PFSK-1 (cell line): Measurements from ENCODE around the gene TCP1.

Experiments used
- POLR2AphosphoS5 ChIP-seq: IDR thresholded peaks from 2 replicates; pipeline ENCODE4 v1.6.1; 2012; ENCODE audit warnings: low read depth, mild to moderate bottlenecking, control low read depth, low read length, moderate library complexity
- SIN3A ChIP-seq: IDR thresholded peaks from 2 replicates; pipeline ENCODE4 v1.6.1; 2012; ENCODE audit warnings: mild to moderate bottlenecking, low read length, moderate library complexity, borderline replicate concordance; ENCODE audit not compliant: insufficient read depth
- TF ChIP-seq, protein P1 (sequence below), 2 experiments: IDR thresholded peaks; 2 replicates each; pipeline versions ENCODE4 v1.6.1 to v1.8.0; 2011 to 2012; ENCODE audit warnings: low read depth in 2 of 2, low read length in 2 of 2, control low read depth in 1 of 2, inconsistent platforms in 1 of 2, mild to moderate bottlenecking in 1 of 2, moderate library complexity in 1 of 2; ENCODE audit not compliant: insufficient read depth in 1 of 2

DNA sequence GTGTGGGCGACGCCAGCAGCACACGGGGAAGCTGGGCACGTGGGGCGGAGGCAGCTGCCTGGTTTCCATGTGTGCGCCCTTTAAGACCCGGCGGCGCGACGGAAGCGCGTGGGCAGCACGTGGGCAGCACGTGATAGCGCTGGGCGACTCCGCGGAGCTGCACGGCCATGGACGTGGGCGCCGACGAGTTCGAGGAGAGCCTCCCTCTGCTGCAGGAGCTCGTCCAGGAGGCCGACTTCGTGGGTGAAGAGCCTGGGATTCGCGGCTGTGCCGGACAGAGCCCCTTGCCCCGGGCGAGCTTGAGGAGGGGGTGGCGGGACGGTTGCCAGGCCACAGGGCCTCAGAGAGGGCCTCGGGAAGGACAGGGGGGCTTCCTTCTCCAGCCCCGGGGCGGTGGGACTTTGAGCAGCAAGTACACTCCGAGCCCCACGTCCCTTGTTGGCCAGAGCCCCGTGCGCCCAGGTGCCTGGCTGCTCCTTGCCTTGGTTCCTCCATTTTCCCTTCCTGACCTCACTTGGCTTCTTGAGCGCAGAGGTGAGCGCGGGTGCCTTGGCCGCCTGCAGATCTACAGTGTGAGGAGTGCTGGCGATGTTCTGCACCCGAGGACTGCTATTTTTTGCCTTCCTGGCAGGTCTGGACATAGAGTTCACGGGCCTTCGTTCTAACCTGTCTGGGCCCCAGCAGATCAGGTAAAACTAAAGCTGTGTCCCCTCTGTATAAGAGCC lies 10.9 kb upstream of the TCP1 start, which contains the start of gene PNLDC1:
- no peak for TF ChIP-seq POLR2AphosphoS5
- TF ChIP-seq, protein P1, sequence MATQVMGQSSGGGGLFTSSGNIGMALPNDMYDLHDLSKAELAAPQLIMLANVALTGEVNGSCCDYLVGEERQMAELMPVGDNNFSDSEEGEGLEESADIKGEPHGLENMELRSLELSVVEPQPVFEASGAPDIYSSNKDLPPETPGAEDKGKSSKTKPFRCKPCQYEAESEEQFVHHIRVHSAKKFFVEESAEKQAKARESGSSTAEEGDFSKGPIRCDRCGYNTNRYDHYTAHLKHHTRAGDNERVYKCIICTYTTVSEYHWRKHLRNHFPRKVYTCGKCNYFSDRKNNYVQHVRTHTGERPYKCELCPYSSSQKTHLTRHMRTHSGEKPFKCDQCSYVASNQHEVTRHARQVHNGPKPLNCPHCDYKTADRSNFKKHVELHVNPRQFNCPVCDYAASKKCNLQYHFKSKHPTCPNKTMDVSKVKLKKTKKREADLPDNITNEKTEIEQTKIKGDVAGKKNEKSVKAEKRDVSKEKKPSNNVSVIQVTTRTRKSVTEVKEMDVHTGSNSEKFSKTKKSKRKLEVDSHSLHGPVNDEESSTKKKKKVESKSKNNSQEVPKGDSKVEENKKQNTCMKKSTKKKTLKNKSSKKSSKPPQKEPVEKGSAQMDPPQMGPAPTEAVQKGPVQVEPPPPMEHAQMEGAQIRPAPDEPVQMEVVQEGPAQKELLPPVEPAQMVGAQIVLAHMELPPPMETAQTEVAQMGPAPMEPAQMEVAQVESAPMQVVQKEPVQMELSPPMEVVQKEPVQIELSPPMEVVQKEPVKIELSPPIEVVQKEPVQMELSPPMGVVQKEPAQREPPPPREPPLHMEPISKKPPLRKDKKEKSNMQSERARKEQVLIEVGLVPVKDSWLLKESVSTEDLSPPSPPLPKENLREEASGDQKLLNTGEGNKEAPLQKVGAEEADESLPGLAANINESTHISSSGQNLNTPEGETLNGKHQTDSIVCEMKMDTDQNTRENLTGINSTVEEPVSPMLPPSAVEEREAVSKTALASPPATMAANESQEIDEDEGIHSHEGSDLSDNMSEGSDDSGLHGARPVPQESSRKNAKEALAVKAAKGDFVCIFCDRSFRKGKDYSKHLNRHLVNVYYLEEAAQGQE (IDR thresholded peaks at IDR 0.05; ENCODE audit: insufficient read depth in 1 of 2, low read depth in 2 of 2, low read length in 2 of 2), result no peak
- no peak for TF ChIP-seq SIN3A
